ENCODE data around the gene BMAL1.

The BMAL1 gene

DNA sequence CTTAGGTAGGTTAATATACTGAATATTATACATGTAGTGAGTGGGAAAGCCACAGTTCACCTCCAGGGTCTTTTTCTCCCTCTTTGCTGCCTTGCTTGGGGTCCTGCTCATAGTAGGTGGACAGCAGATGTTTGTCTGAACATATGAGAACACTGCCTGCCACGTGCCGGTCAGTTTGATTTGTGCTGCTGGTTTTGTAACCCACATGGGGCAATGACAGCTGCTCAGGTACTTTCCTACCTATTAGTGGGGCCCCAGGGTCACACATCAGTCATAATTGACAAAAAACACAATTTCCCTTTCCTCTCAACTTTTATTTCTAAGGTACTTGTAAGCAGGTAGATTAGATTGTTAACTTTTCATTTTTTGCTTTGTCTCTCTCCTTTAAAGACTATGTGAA is 43.8 kb downstream of the BMAL1 start:
- TF ChIP-seq, protein P1, sequence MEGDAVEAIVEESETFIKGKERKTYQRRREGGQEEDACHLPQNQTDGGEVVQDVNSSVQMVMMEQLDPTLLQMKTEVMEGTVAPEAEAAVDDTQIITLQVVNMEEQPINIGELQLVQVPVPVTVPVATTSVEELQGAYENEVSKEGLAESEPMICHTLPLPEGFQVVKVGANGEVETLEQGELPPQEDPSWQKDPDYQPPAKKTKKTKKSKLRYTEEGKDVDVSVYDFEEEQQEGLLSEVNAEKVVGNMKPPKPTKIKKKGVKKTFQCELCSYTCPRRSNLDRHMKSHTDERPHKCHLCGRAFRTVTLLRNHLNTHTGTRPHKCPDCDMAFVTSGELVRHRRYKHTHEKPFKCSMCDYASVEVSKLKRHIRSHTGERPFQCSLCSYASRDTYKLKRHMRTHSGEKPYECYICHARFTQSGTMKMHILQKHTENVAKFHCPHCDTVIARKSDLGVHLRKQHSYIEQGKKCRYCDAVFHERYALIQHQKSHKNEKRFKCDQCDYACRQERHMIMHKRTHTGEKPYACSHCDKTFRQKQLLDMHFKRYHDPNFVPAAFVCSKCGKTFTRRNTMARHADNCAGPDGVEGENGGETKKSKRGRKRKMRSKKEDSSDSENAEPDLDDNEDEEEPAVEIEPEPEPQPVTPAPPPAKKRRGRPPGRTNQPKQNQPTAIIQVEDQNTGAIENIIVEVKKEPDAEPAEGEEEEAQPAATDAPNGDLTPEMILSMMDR (conservative IDR thresholded peaks at IDR 0.05; ENCODE audit: low read depth, low read length), result no peak
- no peak overlapping the region for H3K4me3 ChIP-seq (ENCODE audit: low read length)
- no peak for DNase-seq (ENCODE audit: low read depth)

DNA sequence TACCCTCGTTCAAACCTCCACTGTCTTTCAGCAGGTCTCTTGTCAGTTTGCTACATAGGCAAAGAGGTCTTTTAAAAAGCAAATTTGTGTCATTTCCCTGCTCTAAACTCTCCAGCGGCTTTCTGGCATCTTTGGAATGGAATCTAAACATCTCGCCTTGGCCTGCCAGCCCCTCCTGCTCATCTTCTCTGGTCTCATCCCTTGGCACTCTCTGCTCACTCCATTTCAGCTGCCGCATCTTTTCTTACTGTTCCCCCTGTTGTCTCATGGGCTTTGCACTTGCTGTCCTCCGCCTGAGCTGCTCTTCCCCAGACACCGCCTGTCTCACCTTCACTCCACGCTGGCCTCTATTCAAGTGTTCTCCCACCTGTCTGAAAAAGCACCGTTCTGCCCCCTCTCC is 46.6 kb downstream of the BMAL1 start:
- DNase-seq (ENCODE audit: low read depth), result no peak
- TF ChIP-seq, protein P1 (conservative IDR thresholded peaks at IDR 0.05; ENCODE audit: low read depth, low read length), result no peak
- H3K4me3 ChIP-seq (ENCODE audit: low read length), result no peak overlapping the region

DNA sequence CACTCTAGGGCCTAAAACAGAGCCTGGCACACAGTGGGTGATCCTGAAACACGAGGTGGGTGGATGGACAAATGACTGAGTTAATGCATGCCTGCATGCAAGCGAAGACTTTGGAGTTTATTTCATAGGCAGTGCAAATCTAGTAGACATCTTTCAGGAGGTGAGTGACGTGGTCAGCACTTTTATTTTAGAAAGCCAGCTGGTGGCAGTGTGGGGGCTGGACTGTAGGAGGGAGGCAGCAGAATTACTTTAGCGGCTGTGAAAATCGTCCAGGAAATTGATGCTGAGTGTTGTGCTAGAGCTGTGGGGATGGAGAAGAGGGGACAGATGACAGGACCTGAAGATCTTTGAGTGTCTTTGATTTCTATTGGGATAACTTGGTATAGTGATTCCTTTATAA is 47.1 kb downstream of the BMAL1 start:
- TF ChIP-seq, protein P1 (conservative IDR thresholded peaks at IDR 0.05; ENCODE audit: low read depth, low read length), result no peak
- H3K4me3 ChIP-seq (ENCODE audit: low read length), result no peak overlapping the region
- no peak for DNase-seq (ENCODE audit: low read depth)

DNA sequence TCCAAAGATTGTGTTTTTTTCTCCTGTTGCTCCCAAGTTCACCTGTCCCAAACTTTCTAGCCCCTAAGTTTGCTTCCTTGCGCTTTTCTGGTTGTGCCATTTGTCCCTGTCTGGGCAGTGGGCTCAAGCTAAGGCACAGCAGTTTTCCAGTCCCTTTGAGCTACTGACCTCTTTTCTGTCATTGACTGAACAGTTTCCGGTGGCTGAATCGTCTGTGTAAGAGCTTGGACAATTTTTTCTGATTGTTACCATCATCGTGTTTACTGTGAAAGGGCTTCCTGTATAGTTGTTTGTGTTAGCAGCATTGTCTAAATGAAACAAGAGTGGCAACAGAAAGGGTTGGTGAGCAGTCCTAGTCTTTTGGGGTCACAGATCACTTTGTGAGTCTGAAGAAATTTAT is 49.8 kb downstream of the BMAL1 start:
- TF ChIP-seq, protein P1 (conservative IDR thresholded peaks at IDR 0.05; ENCODE audit: low read depth, low read length), result no peak
- DNase-seq (ENCODE audit: low read depth), result no peak
- H3K4me3 ChIP-seq (ENCODE audit: low read length), result no peak overlapping the region

DNA sequence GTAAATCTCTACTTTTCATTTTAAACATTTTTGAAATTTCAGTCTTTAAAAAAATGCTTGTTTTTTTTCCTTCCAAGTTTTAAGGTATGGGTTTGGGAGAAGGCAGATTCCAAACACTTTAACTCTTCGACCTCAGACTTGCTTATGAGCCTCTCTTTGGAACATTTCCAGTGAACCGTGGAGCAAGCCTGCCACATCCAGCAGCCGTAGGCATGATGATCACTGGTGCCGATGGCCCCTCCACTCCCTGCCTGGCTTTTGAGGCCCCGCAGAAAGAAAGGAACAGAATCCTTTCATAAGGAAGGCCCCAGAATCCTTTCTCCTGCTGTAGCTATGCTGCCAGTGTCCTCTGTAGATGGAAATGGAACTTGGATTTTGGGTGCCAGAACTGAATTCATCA is 50.7 kb downstream of the BMAL1 start:
- TF ChIP-seq, protein P1 (conservative IDR thresholded peaks at IDR 0.05; ENCODE audit: low read depth, low read length), result no peak
- H3K4me3 ChIP-seq (ENCODE audit: low read length), result no peak overlapping the region
- no peak for DNase-seq (ENCODE audit: low read depth)

DNA sequence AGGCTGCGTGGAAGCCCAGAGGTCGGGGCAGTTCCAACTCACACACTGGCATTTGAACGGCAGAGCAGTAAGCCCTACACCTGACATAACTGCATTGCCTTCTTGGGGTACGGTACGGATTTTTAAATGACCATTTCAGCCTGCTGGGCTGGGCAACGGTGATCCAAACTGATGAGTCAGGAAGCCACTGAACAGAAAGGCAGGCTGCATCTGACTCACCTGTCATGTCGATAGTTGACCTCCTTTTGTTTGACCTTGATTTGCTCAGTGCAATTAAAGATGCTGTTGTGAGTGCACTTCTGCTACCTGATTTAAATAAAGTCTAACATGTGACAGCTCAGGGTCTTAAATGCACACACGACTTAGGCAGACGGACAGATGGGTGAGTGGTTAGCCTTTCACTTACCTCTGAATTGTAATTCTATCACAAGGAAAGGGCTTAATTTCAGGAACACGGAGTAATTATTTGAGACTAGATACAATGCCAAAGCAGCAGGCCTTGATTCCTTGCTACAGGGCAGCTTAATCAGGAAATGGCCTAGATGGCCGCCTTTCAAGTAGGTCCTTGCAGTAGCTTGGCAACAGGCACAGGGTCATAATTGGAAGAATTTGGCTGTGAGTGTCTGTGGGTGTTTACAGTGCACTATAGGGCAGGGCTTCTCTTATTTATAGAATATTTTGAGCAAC is 52.2 kb downstream of the BMAL1 start:
- no peak overlapping the region for H3K4me3 ChIP-seq (ENCODE audit: low read length)
- DNase-seq (ENCODE audit: low read depth), result no peak
- TF ChIP-seq, protein P1 (conservative IDR thresholded peaks at IDR 0.05; ENCODE audit: low read depth, low read length), result no peak

DNA sequence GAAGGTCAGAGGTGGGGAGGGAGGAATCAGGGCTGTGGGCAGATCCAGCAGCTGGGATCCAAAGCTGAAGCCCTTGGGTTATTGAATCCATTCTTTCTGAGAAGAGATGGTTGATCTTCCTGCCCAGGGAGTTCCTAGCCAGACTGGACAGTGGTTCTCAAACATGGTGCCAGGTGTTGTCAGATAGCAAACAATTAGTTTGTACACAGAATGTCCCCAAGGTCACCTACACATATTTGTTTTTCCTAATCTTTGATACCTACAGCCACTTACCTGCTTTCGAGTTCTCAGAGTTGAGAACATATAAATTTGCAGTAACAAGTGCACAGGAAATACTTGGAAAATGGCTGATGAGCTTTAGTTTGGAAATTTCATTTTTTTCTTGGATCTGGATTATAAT is 54.5 kb downstream of the BMAL1 start:
- DNase-seq (ENCODE audit: low read depth), result no peak

More for the DNA sequence above, 54.5 kb downstream of the BMAL1 start:
- TF ChIP-seq, protein P1 (conservative IDR thresholded peaks at IDR 0.05; ENCODE audit: low read depth, low read length), result no peak
- no peak overlapping the region for H3K4me3 ChIP-seq (ENCODE audit: low read length)
